ENCODE results near the gene RMC1.

DNA sequence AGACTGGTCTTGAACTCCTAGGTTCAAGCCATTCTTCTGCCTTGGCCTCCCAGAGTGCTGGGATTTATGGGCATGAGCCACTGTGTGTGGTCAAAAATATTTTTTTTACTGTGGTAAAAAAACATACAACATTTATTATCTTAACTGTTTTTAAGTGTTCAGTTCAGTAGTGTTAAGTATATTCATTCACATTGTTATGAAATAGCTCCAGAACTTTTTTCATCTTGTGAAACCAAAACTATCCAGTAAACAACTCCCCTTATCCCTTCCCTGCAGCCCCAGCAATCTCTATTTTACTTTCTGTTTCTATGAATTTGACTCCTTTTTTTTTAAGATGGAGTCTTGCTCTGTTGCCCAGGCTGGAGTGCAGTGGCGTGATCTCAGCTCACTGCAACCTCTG lies 9.3 kb downstream of the RMC1 start:
- no peak for TF ChIP-seq CTCF (IDR thresholded peaks at IDR 0.05)
- TF ChIP-seq POLR2A (IDR thresholded peaks at IDR 0.05) = no peak

Data from heart left ventricle (tissue), 13 donors.